ENCODE data around the gene PSMA8. TPM values are rescaled to one million over a fixed set of nuclear protein-coding genes. Genes with fewer than 3 reads are reported as not detected.
"Not testable (repeated sequence)": the region's sequence is repeated elsewhere in the genome, so short reads cannot be mapped to it uniquely, and the experiment has no call there.

The PSMA8 gene
- total and polyA plus RNA-seq, 2 donors (not counting 1 experiment from before 2014, with no cell fraction given), result not detected

- Histone ChIP-seq H3K27me3 (ENCODE audit: control insufficient read depth, insufficient read depth, low read length) (no peaks in the 10 kb centered on the region), H4K20me1 (ENCODE audit: control insufficient read depth, extremely low read depth, insufficient read depth, low read length) (no peaks in the 10 kb centered on the region), H3K9me3 (ENCODE audit: control insufficient read depth, insufficient read depth, low read depth, low read length) (no peaks in the 10 kb centered on the region), H3K4me1 (ENCODE audit: control insufficient read depth, extremely low read depth, insufficient read depth, low read length) (no peaks in the 10 kb centered on the region), H3K4me3 (replicated peaks in 1 of 4; ENCODE audit: control extremely low read depth in 1 of 4, insufficient read depth in 1 of 4, low read depth in 3 of 4, low read length in 4 of 4) (no peak overlapping the region), H3K27ac (ENCODE audit: insufficient read depth, low read length) (no peak overlapping the region), H3K9ac (ENCODE audit: insufficient read depth, low read length) (no peak overlapping the region), H3K4me2 (ENCODE audit: extremely low read depth, insufficient read depth, low read length) (no peak overlapping the region), H3K79me2 (ENCODE audit: control insufficient read depth, insufficient read depth, low read length) (no peaks in the 10 kb centered on the region), H2AFZ (ENCODE audit: low read length) (no peak overlapping the region), H3K36me3 (ENCODE audit: control insufficient read depth, insufficient read depth, low read length) (no peaks in the 10 kb centered on the region)
- TF ChIP-seq EZH2 (IDR thresholded peaks at IDR 0.05; ENCODE audit: low read length, missing control alignments) (no peak), CTCF (conservative IDR thresholded peaks at IDR 0.05 in 1 of 2, IDR thresholded peaks at IDR 0.05 in 1 of 2; ENCODE audit: low read depth in 1 of 2, low read length in 2 of 2) (no peak)
- DNase-seq (ENCODE audit: low read depth in 2 of 2), result no peak
Measured at GRCh38 chr18:26233208-26233607, 99.5 kb downstream of the PSMA8 start.

- not testable (repeated sequence) for H2AFZ ChIP-seq (ENCODE audit: low read length); H3K27me3 ChIP-seq (ENCODE audit: control insufficient read depth, insufficient read depth, low read length); H3K4me2 ChIP-seq (ENCODE audit: extremely low read depth, insufficient read depth, low read length); H3K27ac ChIP-seq (ENCODE audit: insufficient read depth, low read length); H4K20me1 ChIP-seq (ENCODE audit: control insufficient read depth, extremely low read depth, insufficient read depth, low read length); H3K79me2 ChIP-seq (ENCODE audit: control insufficient read depth, insufficient read depth, low read length); DNase-seq (ENCODE audit: low read depth in 2 of 2); H3K4me1 ChIP-seq (ENCODE audit: control insufficient read depth, extremely low read depth, insufficient read depth, low read length); H3K9ac ChIP-seq (ENCODE audit: insufficient read depth, low read length); H3K9me3 ChIP-seq (ENCODE audit: control insufficient read depth, insufficient read depth, low read depth, low read length); H3K4me3 ChIP-seq (replicated peaks in 1 of 4; ENCODE audit: control extremely low read depth in 1 of 4, insufficient read depth in 1 of 4, low read depth in 3 of 4, low read length in 4 of 4); H3K36me3 ChIP-seq (ENCODE audit: control insufficient read depth, insufficient read depth, low read length)
Measured at GRCh38 chr18:26237363-26237762, 103.7 kb downstream of the PSMA8 start.

GRCh38 chr18:26238718-26239117 is 105.0 kb downstream of the PSMA8 start:
- not testable (repeated sequence) for H3K4me2 ChIP-seq (ENCODE audit: extremely low read depth, insufficient read depth, low read length); H3K9me3 ChIP-seq (ENCODE audit: control insufficient read depth, insufficient read depth, low read depth, low read length); H2AFZ ChIP-seq (ENCODE audit: low read length); DNase-seq (ENCODE audit: low read depth in 2 of 2); H3K4me3 ChIP-seq (replicated peaks in 1 of 4; ENCODE audit: control extremely low read depth in 1 of 4, insufficient read depth in 1 of 4, low read depth in 3 of 4, low read length in 4 of 4); H3K9ac ChIP-seq (ENCODE audit: insufficient read depth, low read length); H4K20me1 ChIP-seq (ENCODE audit: control insufficient read depth, extremely low read depth, insufficient read depth, low read length); H3K27ac ChIP-seq (ENCODE audit: insufficient read depth, low read length); H3K36me3 ChIP-seq (ENCODE audit: control insufficient read depth, insufficient read depth, low read length); H3K27me3 ChIP-seq (ENCODE audit: control insufficient read depth, insufficient read depth, low read length); H3K79me2 ChIP-seq (ENCODE audit: control insufficient read depth, insufficient read depth, low read length); H3K4me1 ChIP-seq (ENCODE audit: control insufficient read depth, extremely low read depth, insufficient read depth, low read length)

- H4K20me1 ChIP-seq (ENCODE audit: control insufficient read depth, extremely low read depth, insufficient read depth, low read length); H3K79me2 ChIP-seq (ENCODE audit: control insufficient read depth, insufficient read depth, low read length); H2AFZ ChIP-seq (ENCODE audit: low read length); H3K4me1 ChIP-seq (ENCODE audit: control insufficient read depth, extremely low read depth, insufficient read depth, low read length); H3K36me3 ChIP-seq (ENCODE audit: control insufficient read depth, insufficient read depth, low read length); DNase-seq (ENCODE audit: low read depth in 2 of 2); H3K4me3 ChIP-seq (replicated peaks in 1 of 4; ENCODE audit: control extremely low read depth in 1 of 4, insufficient read depth in 1 of 4, low read depth in 3 of 4, low read length in 4 of 4); H3K27ac ChIP-seq (ENCODE audit: insufficient read depth, low read length); H3K27me3 ChIP-seq (ENCODE audit: control insufficient read depth, insufficient read depth, low read length); H3K9me3 ChIP-seq (ENCODE audit: control insufficient read depth, insufficient read depth, low read depth, low read length); H3K4me2 ChIP-seq (ENCODE audit: extremely low read depth, insufficient read depth, low read length); H3K9ac ChIP-seq (ENCODE audit: insufficient read depth, low read length): not testable (repeated sequence)
Measured at GRCh38 chr18:26242392-26242791, 108.7 kb downstream of the PSMA8 start.

Other genes starting within 250 kb of the PSMA8 start
- 71.9 and 90.8 TPM in 2 replicates for gene SS18, start 43.3 kb upstream of the PSMA8 start, total RNA-seq
- gene SS18, start 43.3 kb upstream of the PSMA8 start, polyA plus RNA-seq, result 113 and 124 TPM in 2 replicates
- gene TAF4B, start 92.6 kb downstream of the PSMA8 start, total RNA-seq, result 2.0 and 2.6 TPM in 2 replicates
- gene TAF4B, start 92.6 kb downstream of the PSMA8 start, polyA plus RNA-seq, result 0.42 and 0.70 TPM in 2 replicates